Lower lobe of right lung (tissue), 2 donors: ENCODE data around the gene ARID3A. TPM values are rescaled to one million over a fixed set of nuclear protein-coding genes. Genes with fewer than 3 reads are reported as not detected.

Source experiments
- ATAC-seq, 2 donors: fragments of 200-7000 bp; cut with Tn5 transposase; one replicate each; pipeline ENCODE4 v1.9.1; 2020 to 2022; ENCODE audit warnings: mild to moderate bottlenecking in 2 of 2, moderate library complexity in 2 of 2
- DNase-seq: peaks from one replicate; pipeline ENCODE4 v3.0.0-alpha.2; 2020
- H3K27ac ChIP-seq: fragments of 200-600 bp; one replicate; pipeline ENCODE4 v1.8.0; 2022
- H3K27me3 ChIP-seq: fragments of 200-600 bp; one replicate; pipeline ENCODE4 v1.8.0; 2022; ENCODE audit warnings: low read depth
- H3K36me3 ChIP-seq: fragments of 200-600 bp; one replicate; pipeline ENCODE4 v1.8.0; 2022; ENCODE audit warnings: mild to moderate bottlenecking
- H3K4me1 ChIP-seq: fragments of 200-600 bp; one replicate; pipeline ENCODE4 v1.8.0; 2022
- H3K4me3 ChIP-seq: fragments of 200-600 bp; one replicate; pipeline ENCODE4 v1.8.0; 2022; ENCODE audit warnings: mild to moderate bottlenecking
- H3K9me3 ChIP-seq: fragments of 200-600 bp; one replicate; pipeline ENCODE4 v1.8.0; 2022
- CTCF ChIP-seq: fragments of 200-600 bp; IDR thresholded peaks from one replicate; pipeline ENCODE4 v1.8.0; 2022; ENCODE audit warnings: antibody characterized with exemption, mild to moderate bottlenecking
- intact Hi-C: fragments of 100-400 bp; cut with DNase I; formaldehyde crosslinking; loops from one replicate; pipeline ENCODE4 v1.11.0; 2022
- total RNA-seq: library from RNA; stranded (reverse); fragmentation: NEBNext Ultra II Directional; extraction: Animal tissue kit (Norgen Biotek cat#: 25700); gene quantifications from one replicate; pipeline ENCODE4 v1.2.1, GENCODE V29; 2021
- donor health status: DM: no; HTN: yes; CAD: no; lungs with severe emphysema.

ARID3A gene
- total RNA-seq, 1 donor from 2014 or later: 16.9 TPM

- Histone ChIP-seq H3K27me3 (no peaks in the 10 kb centered on the region), H3K36me3 (peaks cover 91% of the 10 kb centered on the region), H3K27ac (no peak overlapping the region), H3K4me3 (no peak overlapping the region), H3K9me3 (no peaks in the 10 kb centered on the region), H3K4me1 (no peaks in the 10 kb centered on the region)
- TF ChIP-seq CTCF: no peak
- ATAC-seq (no peak), DNase-seq (no peak)
- intact Hi-C loops: no loop called here
These were observed 40.2 kb upstream of the ARID3A start for GRCh38 chr19:885536-886224.

GRCh38 chr19:887072-887471 is 38.8 kb upstream of the ARID3A start:
- Histone ChIP-seq H3K4me3 (no peak overlapping the region), H3K9me3 (no peaks in the 10 kb centered on the region), H3K36me3 (peaks cover 81% of the 10 kb centered on the region), H3K4me1 (peaks cover 3% of the 10 kb centered on the region), H3K27ac (no peak overlapping the region), H3K27me3 (no peaks in the 10 kb centered on the region)
- intact Hi-C loops: no loop called here
- no peak for DNase-seq
- no peak for ATAC-seq
- no peak for TF ChIP-seq CTCF

GRCh38 chr19:887599-887998 is 38.2 kb upstream of the ARID3A start:
- DNase-seq (no peak), ATAC-seq (no peak)
- intact Hi-C loops: no loop called here
- TF ChIP-seq CTCF: no peak
- no peaks in the 10 kb centered on the region for H3K9me3 ChIP-seq
- H3K36me3 ChIP-seq: peaks cover 76% of the 10 kb centered on the region
- H3K4me1 ChIP-seq: peaks cover 5% of the 10 kb centered on the region
- no peak overlapping the region for H3K27ac ChIP-seq
- no peak overlapping the region for H3K4me3 ChIP-seq
- H3K27me3 ChIP-seq: no peaks in the 10 kb centered on the region

GRCh38 chr19:888581-889385 is 37.1 kb upstream of the ARID3A start:
- H3K27me3 ChIP-seq: no peaks in the 10 kb centered on the region
- peaks cover 68% of the 10 kb centered on the region for H3K36me3 ChIP-seq
- DNase-seq (no peak), ATAC-seq (no peak)
- intact Hi-C loops: no loop called here
- no peak for TF ChIP-seq CTCF
- no peak overlapping the region for H3K4me3 ChIP-seq
- H3K27ac ChIP-seq: no peak overlapping the region
- peaks cover 9% of the 10 kb centered on the region for H3K4me1 ChIP-seq
- H3K9me3 ChIP-seq: no peaks in the 10 kb centered on the region

DNA sequence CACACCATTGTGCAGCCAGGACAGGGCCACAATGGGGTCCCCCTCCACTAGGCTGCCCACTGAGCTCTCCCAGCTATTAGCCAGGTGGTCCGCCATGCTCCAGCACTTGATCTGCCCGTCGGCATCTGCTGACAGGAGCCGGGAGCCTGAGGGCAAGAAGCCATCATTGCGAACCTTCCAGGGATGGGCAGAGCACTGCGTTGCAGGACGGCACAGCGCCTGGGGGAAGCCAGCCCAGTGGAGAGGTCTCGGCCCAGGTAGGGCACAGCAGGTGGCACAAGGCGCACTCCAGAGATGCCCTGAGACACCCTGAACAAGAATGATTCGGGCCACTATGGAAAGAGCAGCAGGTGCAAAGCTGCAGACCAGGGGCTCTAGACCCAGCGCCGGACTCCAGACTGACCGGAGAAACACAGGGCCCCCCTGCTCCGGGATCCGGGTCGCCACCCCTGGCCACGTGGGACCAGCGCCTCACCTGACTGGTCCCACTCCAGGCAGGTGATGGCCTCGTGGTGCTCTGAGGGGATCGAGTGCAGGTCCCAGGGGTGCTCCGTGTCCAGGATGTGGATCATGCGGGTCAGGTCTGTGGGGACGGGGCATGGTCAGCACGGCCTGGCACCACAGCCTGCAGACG is 36.1 kb upstream of the ARID3A start:
- no peak overlapping the region for H3K4me3 ChIP-seq
- peaks cover 58% of the 10 kb centered on the region for H3K36me3 ChIP-seq
- ATAC-seq: no peak
- no peak overlapping the region for H3K27ac ChIP-seq
- no peaks in the 10 kb centered on the region for H3K9me3 ChIP-seq
- intact Hi-C loops: no loop called here
- TF ChIP-seq CTCF: no peak
- peaks cover 12% of the 10 kb centered on the region for H3K4me1 ChIP-seq
- no peaks in the 10 kb centered on the region for H3K27me3 ChIP-seq
- DNase-seq: no peak
